K562 (cell line): ENCODE measurements around the gene IPCEF1. TPM values are rescaled to one million over a fixed set of nuclear protein-coding genes. Genes with fewer than 3 reads are reported as not detected.

Experiments
- CUX1 ChIP-seq: fragments of 200-800 bp; sonication (Bioruptor generic); IDR thresholded peaks from 2 replicates; pipeline ENCODE4 v1.6.1; 2016; ENCODE audit warnings: missing genetic modification characterization, missing compliant biosample characterization
- E2F1 ChIP-seq: sonication (generic); formaldehyde crosslinking; IDR thresholded peaks from 2 replicates; pipeline ENCODE4 v1.8.1; 2023; ENCODE audit warnings: mild to moderate bottlenecking, missing genetic modification reagents, moderate library complexity
- FOXK2 ChIP-seq, 2 experiments: fragments of 450-650 bp; IDR thresholded peaks in 1 of 2; conservative IDR thresholded peaks in 1 of 2; 2 replicates each; pipeline ENCODE4 v1.6.1; 2016; ENCODE audit warnings: low read depth in 2 of 2, mild to moderate bottlenecking in 1 of 2
- FOXO4 ChIP-seq: fragments of 450-650 bp; formaldehyde crosslinking; IDR thresholded peaks from 2 replicates; pipeline ENCODE4 v1.4.0; 2020; ENCODE audit warnings: mild to moderate bottlenecking, moderate library complexity
- GTF2F1 ChIP-seq: IDR thresholded peaks from 2 replicates; pipeline ENCODE4 v1.6.1; 2011; ENCODE audit warnings: low read depth, low read length, improper control_type of control experiment
- HSF4 ChIP-seq: fragments of 250-450 bp; sonication (Bioruptor Pico); IDR thresholded peaks from 2 replicates; pipeline ENCODE4 v2.1.2; 2022; ENCODE audit warnings: mild to moderate bottlenecking, moderate library complexity, borderline replicate concordance
- NR0B1 ChIP-seq: fragments of 450-650 bp; IDR thresholded peaks from one replicate; pipeline ENCODE4 v1.6.1; 2018; ENCODE audit warnings: mild to moderate bottlenecking, moderate library complexity; ENCODE audit not compliant: partially characterized antibody
- NR2F6 ChIP-seq: fragments of 450-650 bp; formaldehyde crosslinking; IDR thresholded peaks from 2 replicates; pipeline ENCODE4 v1.4.0; 2020; ENCODE audit warnings: mild to moderate bottlenecking
- SMAD1 ChIP-seq: fragments of 150-350 bp; IDR thresholded peaks from 2 replicates; pipeline ENCODE4 v1.6.1; 2014; ENCODE audit warnings: low read length, low read depth; ENCODE audit not compliant: partially characterized antibody
- TCF7L2 ChIP-seq: fragments of 150-350 bp; IDR thresholded peaks from 2 replicates; pipeline ENCODE4 v1.6.1; 2016; ENCODE audit warnings: low read depth, mild to moderate bottlenecking, low read length, moderate library complexity
- TSC22D4 ChIP-seq: fragments of 450-650 bp; IDR thresholded peaks from 2 replicates; pipeline ENCODE4 v1.6.1; 2016; ENCODE audit warnings: missing genetic modification characterization, missing biosample characterization, control low read depth
- YY1 ChIP-seq, 3 experiments: IDR thresholded peaks; 2 replicates each; pipeline ENCODE4 v1.6.1; 2011; ENCODE audit warnings: low read length in 2 of 3, mild to moderate bottlenecking in 2 of 3, moderate library complexity in 2 of 3, borderline replicate concordance in 1 of 3, control low read depth in 1 of 3, low read depth in 1 of 3; ENCODE audit not compliant: insufficient read depth in 3 of 3, insufficient replicate concordance in 2 of 3, control insufficient read depth in 1 of 3, insufficient read length in 1 of 3; ENCODE audit errors: extremely low read depth in 1 of 3
- ZBTB34 ChIP-seq: fragments of 250-450 bp; sonication (Bioruptor Pico); IDR thresholded peaks from 2 replicates; pipeline ENCODE4 v1.8.0; 2021; ENCODE audit warnings: mild to moderate bottlenecking, moderate library complexity
- ZNF707 ChIP-seq: fragments of 250-450 bp; sonication (Bioruptor Pico); conservative IDR thresholded peaks from 2 replicates; pipeline ENCODE4 v1.8.0; 2022; ENCODE audit warnings: inconsistent platforms, mild to moderate bottlenecking, moderate library complexity
- ZNF778 ChIP-seq: fragments of 450-650 bp; formaldehyde crosslinking; IDR thresholded peaks from 2 replicates; pipeline ENCODE4 v1.4.0; 2020; ENCODE audit warnings: mild to moderate bottlenecking, moderate library complexity
- polyA plus RNA-seq, 8 experiments: library from polyadenylated mRNA; depleted of rRNA in 4 of 8; stranded (reverse) in 5 of 8; unstranded in 3 of 8; fragments of >200 nt; fragmentation: Nextera tagmentation in 2 of 8; fragmentation: Illumina TruSeq in 1 of 8; extraction: Ambion mirVana in 2 of 8; extraction: Trizol in 1 of 8; gene quantifications; 2 replicates each; pipeline versions ENCODE4 v1.2.1 to v1.2.3, GENCODE V29; 2011 to 2014; ENCODE audit warnings: inconsistent platforms in 1 of 8, missing spikeins in 1 of 8
- total RNA-seq, 7 experiments: library from RNA; depleted of rRNA in 6 of 7; stranded (reverse); fragments of >200 nt in 6 of 7; fragmentation: Illumina TruSeq in 2 of 7; extraction: Trizol in 2 of 7; gene quantifications; 2 replicates each; pipeline versions ENCODE4 v1.2.1 to v1.2.3, GENCODE V29; 2011 to 2021; ENCODE audit warnings: low replicate concordance in 1 of 7

IPCEF1 gene
- total and polyA plus RNA-seq, 9 of the 15 experiments (the other 6 are each of a cell fraction or from before 2014, with no cell fraction given), result 0.14 to 0.18 TPM; not detected in 7

GRCh38 chr6:154154389-154154967 is 202.1 kb downstream of the IPCEF1 start (continued):
- TF ChIP-seq YY1 (IDR thresholded peaks at IDR 0.05; ENCODE audit: borderline replicate concordance in 1 of 3, control insufficient read depth in 1 of 3, extremely low read depth in 1 of 3, insufficient read depth in 3 of 3, insufficient read length in 1 of 3, insufficient replicate concordance in 2 of 3, low read depth in 1 of 3, low read length in 2 of 3) (peak in 2 of 3 experiments; percentile 53 to 80), TCF7L2 (no peak), ZNF778 (CRISPR knock-in tag) (no peak), ZBTB34 (CRISPR knock-in tag) (no peak), HSF4 (no peak), TSC22D4 (tag) (no peak), NR0B1 (no peak), GTF2F1 (no peak), CUX1 (CRISPR knock-in tag) (no peak), ZNF707 (CRISPR knock-in tag) (no peak), SMAD1 (no peak), NR2F6 (no peak), E2F1 (no peak), FOXO4 (CRISPR knock-in tag) (no peak), FOXK2 (conservative IDR thresholded peaks at IDR 0.05 in 1 of 2, IDR thresholded peaks at IDR 0.05 in 1 of 2; ENCODE audit: low read depth in 2 of 2) (peak; percentile 62 to 68; a peak in 3 of 4 replicates)
